ENCODE data around the gene MUC4. TPM values are rescaled to one million over a fixed set of nuclear protein-coding genes. Genes with fewer than 3 reads are reported as not detected.

MUC4 gene
- polyA plus RNA-seq, 1 donor from 2014 or later = not detected

- H3K4me2 ChIP-seq (ENCODE audit: low read length) = no peak overlapping the region
- H3K4me3 ChIP-seq (ENCODE audit: low read length) = no peak overlapping the region
- no peak overlapping the region for H2AFZ ChIP-seq (ENCODE audit: low read depth, low read length)
- H3K9me2 ChIP-seq (ENCODE audit: insufficient read depth, low read length) = no peaks in the 10 kb centered on the region
- H3K36me3 ChIP-seq (ENCODE audit: insufficient read depth, low read length) = no peaks in the 10 kb centered on the region
- no peaks in the 10 kb centered on the region for H3F3A ChIP-seq (ENCODE audit: insufficient read depth, low read length, poor library complexity, severe bottlenecking)
- H3K9me3 ChIP-seq (ENCODE audit: low read length) = no peaks in the 10 kb centered on the region
- H3K9ac ChIP-seq (ENCODE audit: low read length) = no peak overlapping the region
- no peak overlapping the region for H3K27ac ChIP-seq (ENCODE audit: low read length)
- H3K79me2 ChIP-seq (replicated peaks; ENCODE audit: insufficient read depth, low read length) = no peaks in the 10 kb centered on the region
- no peaks in the 10 kb centered on the region for H4K20me1 ChIP-seq (ENCODE audit: insufficient read depth)
- TF ChIP-seq REST (IDR thresholded peaks at IDR 0.05; ENCODE audit: borderline replicate concordance) = no peak
- no peak for TF ChIP-seq RAD21 (conservative IDR thresholded peaks at IDR 0.05)
- no peak for TF ChIP-seq CTCF (IDR thresholded peaks at IDR 0.05; ENCODE audit: poor library complexity, severe bottlenecking)
- no peak for TF ChIP-seq EZH2 (IDR thresholded peaks at IDR 0.05; ENCODE audit: borderline replicate concordance, insufficient read depth, low read length, poor library complexity, severe bottlenecking)
- TF ChIP-seq SMC3 (conservative IDR thresholded peaks at IDR 0.05; ENCODE audit: poor library complexity) = no peak
- TF ChIP-seq MXI1 (conservative IDR thresholded peaks at IDR 0.05; ENCODE audit: poor library complexity, severe bottlenecking) = no peak
- no peak for TF ChIP-seq POLR2AphosphoS5 (IDR thresholded peaks at IDR 0.05)
- no peak for TF ChIP-seq TAF1 (IDR thresholded peaks at IDR 0.05; ENCODE audit: low read depth)
- TF ChIP-seq EP300 (conservative IDR thresholded peaks at IDR 0.05; ENCODE audit: poor library complexity, severe bottlenecking) = no peak
- no peaks in the 10 kb centered on the region for H3K27me3 ChIP-seq (ENCODE audit: insufficient read depth, low read depth, low read length)
Measured at GRCh38 chr3:195717852-195718476, 93.8 kb downstream of the MUC4 start.

GRCh38 chr3:195717416-195717815 is 94.3 kb downstream of the MUC4 start:
- no peaks in the 10 kb centered on the region for H3K9me3 ChIP-seq (ENCODE audit: low read length)
- TF ChIP-seq SMC3 (conservative IDR thresholded peaks at IDR 0.05; ENCODE audit: poor library complexity) (no peak), MXI1 (conservative IDR thresholded peaks at IDR 0.05; ENCODE audit: poor library complexity, severe bottlenecking) (no peak), RAD21 (conservative IDR thresholded peaks at IDR 0.05) (no peak), POLR2AphosphoS5 (IDR thresholded peaks at IDR 0.05) (no peak), EP300 (conservative IDR thresholded peaks at IDR 0.05; ENCODE audit: poor library complexity, severe bottlenecking) (no peak), REST (IDR thresholded peaks at IDR 0.05; ENCODE audit: borderline replicate concordance) (no peak), EZH2 (IDR thresholded peaks at IDR 0.05; ENCODE audit: borderline replicate concordance, insufficient read depth, low read length, poor library complexity, severe bottlenecking) (no peak), TAF1 (IDR thresholded peaks at IDR 0.05; ENCODE audit: low read depth) (no peak), CTCF (IDR thresholded peaks at IDR 0.05; ENCODE audit: poor library complexity, severe bottlenecking) (no peak)
- no peak overlapping the region for H3K9ac ChIP-seq (ENCODE audit: low read length)
- H3K4me2 ChIP-seq (ENCODE audit: low read length) = no peak overlapping the region
- H4K20me1 ChIP-seq (ENCODE audit: insufficient read depth) = no peaks in the 10 kb centered on the region
- H3K27ac ChIP-seq (ENCODE audit: low read length) = no peak overlapping the region
- no peak overlapping the region for H3K4me3 ChIP-seq (ENCODE audit: low read length)
- H3K79me2 ChIP-seq (replicated peaks; ENCODE audit: insufficient read depth, low read length) = no peaks in the 10 kb centered on the region
- H3K9me2 ChIP-seq (ENCODE audit: insufficient read depth, low read length) = no peaks in the 10 kb centered on the region
- H3K36me3 ChIP-seq (ENCODE audit: insufficient read depth, low read length) = no peaks in the 10 kb centered on the region
- no peaks in the 10 kb centered on the region for H3F3A ChIP-seq (ENCODE audit: insufficient read depth, low read length, poor library complexity, severe bottlenecking)
- no peak overlapping the region for H2AFZ ChIP-seq (ENCODE audit: low read depth, low read length)
- no peaks in the 10 kb centered on the region for H3K27me3 ChIP-seq (ENCODE audit: insufficient read depth, low read depth, low read length)
